Retinal pigment epithelial cell (primary cell): Measurements from ENCODE around the gene KNCN.
A peak's percentile ranks its signal among the peaks of the same experiment; 100 is the strongest.

Source experiments
- DNase-seq: peaks from one replicate; pipeline ENCODE4 v3.0.0-alpha.2; 2010; ENCODE audit warnings: low read depth
- H3K4me3 ChIP-seq: 2 replicates; pipeline ENCODE4 v1.5.1; 2011; ENCODE audit warnings: mild to moderate bottlenecking, low read length, control low read depth, moderate library complexity
- TF ChIP-seq, protein P1 (sequence below): conservative IDR thresholded peaks from 2 replicates; pipeline ENCODE4 v1.5.1; 2011; ENCODE audit warnings: low read depth, low read length, control low read depth, inconsistent platforms

Gene KNCN

DNA sequence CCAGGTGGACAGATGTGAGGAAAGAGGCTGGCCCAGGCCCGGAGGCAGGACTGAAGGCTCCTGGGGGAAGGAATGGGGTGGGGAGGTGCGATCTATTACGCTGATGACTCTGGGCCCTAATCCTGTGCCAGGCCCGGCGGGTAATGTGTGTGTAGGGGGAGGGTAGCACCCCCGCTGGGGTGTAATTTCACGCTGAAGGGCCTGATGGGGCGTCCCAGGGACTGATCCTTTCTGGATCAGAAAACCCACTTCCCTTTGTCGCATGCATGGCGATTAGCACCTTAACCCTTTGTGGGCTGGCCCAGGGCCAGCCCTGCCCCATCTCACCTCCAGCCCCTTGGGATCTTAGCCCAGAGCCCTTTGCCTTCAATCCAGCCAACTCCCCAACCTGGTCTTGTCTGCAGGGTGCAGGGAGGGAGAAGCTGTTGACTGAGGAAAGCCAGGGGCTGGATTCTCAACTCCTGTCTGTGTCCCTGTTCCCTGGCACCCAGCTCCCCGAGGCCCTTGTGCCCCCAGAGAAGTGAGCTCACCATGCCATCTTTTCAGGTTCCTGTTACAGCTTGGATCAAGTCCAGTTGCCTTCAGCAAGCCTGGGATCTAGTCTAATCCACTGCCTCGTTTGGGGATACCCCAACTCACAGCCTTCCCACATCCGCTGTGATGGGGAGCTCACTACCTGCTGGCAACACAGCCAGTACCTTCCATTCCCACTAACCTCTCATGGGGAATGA lies 26.0 kb downstream of the KNCN start:
- H3K4me3 ChIP-seq: no peak overlapping the region
- TF ChIP-seq, protein P1, sequence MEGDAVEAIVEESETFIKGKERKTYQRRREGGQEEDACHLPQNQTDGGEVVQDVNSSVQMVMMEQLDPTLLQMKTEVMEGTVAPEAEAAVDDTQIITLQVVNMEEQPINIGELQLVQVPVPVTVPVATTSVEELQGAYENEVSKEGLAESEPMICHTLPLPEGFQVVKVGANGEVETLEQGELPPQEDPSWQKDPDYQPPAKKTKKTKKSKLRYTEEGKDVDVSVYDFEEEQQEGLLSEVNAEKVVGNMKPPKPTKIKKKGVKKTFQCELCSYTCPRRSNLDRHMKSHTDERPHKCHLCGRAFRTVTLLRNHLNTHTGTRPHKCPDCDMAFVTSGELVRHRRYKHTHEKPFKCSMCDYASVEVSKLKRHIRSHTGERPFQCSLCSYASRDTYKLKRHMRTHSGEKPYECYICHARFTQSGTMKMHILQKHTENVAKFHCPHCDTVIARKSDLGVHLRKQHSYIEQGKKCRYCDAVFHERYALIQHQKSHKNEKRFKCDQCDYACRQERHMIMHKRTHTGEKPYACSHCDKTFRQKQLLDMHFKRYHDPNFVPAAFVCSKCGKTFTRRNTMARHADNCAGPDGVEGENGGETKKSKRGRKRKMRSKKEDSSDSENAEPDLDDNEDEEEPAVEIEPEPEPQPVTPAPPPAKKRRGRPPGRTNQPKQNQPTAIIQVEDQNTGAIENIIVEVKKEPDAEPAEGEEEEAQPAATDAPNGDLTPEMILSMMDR: no peak

GRCh38 chr1:46524843-46525242 lies 26.6 kb downstream of the KNCN start:
- DNase-seq: no peak
- TF ChIP-seq, protein P1: no peak

More for the DNA sequence above, 26.0 kb downstream of the KNCN start:
- DNase-seq: no peak

DNA sequence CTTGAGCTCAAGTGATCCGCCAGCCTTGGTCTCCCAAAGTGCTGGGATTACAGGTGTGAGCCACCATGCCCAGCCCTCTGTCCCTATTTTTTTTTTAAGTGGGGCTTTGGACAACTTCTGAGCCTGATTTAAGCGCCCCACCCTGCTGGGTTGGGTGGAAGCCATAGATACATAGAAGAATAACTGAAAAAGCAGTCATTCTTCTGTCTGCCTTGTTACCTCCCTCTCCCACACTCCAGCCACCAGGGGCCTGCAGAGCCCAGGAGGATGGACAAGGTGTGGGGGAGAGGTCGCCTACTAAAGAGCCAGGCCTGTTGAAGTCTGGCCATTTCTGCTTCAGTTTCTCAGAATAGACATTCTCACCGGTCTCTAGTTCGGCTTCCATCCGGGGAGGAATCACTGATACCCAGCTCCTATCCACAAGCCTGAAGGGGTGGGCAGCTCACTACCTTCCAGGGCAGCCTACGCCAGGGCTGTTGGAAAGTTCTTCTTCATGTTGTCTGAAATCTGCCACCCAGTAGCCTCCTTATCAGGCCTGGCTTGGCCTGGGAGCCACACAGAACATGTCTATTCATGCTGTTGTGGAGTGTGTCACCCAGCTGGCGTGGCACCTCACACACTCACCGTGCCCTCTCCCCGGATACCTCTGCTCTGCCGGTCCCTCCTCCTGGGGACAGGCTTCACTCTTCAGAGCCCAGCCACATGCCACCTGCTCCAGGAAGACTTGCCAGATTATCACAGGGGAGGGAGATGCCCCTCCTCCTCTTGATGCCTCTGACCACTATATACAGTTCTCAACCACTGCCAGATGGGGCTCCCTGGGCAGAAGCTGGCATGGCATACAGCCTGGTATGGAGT lies 27.7 kb downstream of the KNCN start:
- H3K4me3 ChIP-seq: no peak overlapping the region
- TF ChIP-seq, protein P1: no peak
- no peak for DNase-seq

More at GRCh38 chr1:46524843-46525242, 26.6 kb downstream of the KNCN start:
- H3K4me3 ChIP-seq: no peak overlapping the region

DNA sequence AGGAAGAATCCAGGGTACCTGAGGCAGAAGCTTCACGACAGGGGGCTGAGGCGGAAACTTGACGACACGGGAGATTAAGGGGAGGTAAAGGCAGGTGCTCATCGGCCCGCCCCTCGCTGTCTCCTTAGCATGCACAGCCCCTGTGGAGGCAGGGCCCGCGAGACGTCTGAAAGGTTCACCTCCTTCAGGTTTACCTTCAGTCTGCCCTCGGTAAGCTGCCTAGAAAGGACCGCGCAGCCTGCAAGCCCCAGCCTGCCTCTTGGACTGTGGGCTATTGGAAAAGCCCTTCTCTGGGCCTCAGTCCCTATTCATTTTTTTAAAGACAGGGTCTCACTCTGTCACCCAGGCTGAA lies 28.5 kb downstream of the KNCN start:
- no peak for DNase-seq
- H3K4me3 ChIP-seq: no peak overlapping the region
- TF ChIP-seq, protein P1: no peak

DNA sequence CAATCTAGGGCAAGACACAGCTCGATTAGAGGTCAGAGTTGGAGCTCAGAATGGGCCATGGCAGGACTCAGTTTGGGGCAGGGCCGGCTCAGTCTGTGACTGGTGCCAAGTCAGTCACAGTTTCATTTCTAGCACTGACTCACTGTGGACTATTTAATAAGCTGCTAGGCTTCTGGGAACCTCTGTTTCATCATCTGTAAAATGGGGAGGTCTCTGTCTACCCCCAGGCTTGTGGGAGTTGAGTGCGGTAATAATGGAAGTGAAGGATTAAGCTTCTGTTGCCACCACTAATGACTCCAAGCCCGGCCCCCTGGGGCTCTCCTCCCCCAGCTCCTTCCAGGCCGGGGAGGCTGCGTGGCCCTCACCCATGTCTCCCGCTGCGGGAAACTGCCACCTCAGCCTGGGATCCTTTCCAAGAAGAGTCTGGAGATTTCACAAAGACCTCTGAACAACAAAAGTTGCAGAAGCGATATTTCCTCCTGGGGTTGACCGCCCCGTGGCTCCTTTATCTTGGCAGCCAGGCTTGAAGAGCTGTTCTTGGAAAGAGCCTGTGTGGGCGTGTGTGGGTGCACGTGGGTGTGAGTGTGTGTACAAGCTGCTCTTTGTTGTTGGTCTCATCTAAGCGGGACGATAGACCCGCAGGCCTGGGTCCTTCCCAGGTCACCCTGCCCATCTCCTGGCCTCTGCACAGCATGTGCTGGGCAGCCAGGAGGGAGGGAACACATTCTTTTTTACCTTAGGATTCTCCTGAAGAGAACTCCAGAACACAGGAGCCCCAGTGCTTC lies 29.1 kb downstream of the KNCN start:
- no peak overlapping the region for H3K4me3 ChIP-seq
- peak; percentile 89 for DNase-seq
- TF ChIP-seq, protein P1: no peak

DNA sequence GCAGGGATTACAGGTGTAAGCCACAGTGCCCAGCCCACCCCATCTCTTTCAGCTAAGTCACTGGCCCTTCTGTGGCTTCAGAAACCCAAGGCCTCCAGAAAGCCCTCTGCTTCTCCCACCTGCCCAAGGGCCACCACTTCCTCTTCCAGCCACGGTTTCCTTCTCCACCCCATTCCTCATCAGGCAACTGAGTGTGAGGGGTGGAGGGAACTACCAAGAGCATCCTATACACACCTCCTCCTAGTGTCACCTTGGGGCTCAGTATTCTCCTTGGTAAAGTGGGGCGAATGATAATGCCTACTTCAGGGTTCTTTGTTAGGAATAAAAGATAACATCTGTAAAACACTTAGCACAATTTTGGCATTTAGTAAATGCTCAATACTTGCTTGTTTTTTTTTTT lies 30.0 kb downstream of the KNCN start:
- no peak overlapping the region for H3K4me3 ChIP-seq
- DNase-seq: no peak
- TF ChIP-seq, protein P1: no peak
